ENCODE results near the gene NFIA. TPM values are rescaled to one million over a fixed set of nuclear protein-coding genes. Genes with fewer than 3 reads are reported as not detected.

NFIA gene
- total RNA-seq, 2 donors from 2014 or later, result 0.88 to 3.1 TPM

DNA sequence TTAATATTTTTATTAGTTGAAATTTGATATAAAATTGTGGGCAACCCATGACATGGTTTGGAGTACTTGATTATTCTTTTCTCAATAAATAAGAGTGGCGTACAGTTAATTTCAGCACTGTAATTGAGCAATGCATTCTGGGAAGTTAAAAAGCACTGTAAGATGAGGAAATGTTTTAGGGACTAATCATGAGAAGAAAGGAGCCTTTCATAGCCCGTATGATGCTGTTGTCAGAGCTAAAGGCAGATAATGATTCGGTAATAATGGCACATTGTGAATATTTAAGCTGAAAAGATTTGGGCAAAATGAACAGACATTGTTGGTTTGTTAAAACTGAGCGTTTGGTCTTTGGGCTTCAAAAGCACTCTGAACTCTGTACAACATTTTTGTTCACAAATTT, 139.3 kb downstream of the NFIA start:
- Mint-ChIP-seq H3K36me3 (no peaks in the 10 kb centered on the region), H3K9me3 (no peaks in the 10 kb centered on the region), H3K27ac (no peak overlapping the region)
- ATAC-seq, result no peak
- DNase-seq (ENCODE audit: low spot score in 2 of 2), result no peak

DNA sequence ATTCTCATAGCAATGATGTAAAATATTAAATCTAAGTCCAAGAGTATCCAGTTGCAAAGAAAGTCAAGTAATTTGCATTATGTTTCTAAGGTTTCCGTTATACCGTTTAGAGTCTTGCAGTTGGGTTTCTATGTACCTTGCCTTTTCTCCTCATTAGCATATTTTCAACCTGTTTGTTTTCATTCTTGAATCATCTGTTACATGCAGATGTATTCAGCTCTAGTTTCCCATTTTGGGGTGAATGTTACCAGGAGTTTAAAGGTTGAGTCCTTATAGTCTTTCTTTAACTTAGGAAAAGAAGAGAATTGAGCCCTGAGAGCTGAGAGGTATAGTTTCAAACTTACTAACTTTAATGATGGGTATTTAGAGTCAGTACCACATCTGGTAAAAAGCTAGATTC, 139.9 kb downstream of the NFIA start:
- H3K27ac Mint-ChIP-seq, result no peak overlapping the region
- H3K9me3 Mint-ChIP-seq, result no peaks in the 10 kb centered on the region
- no peaks in the 10 kb centered on the region for H3K36me3 Mint-ChIP-seq
- no peak for DNase-seq (ENCODE audit: low spot score in 2 of 2)
- no peak for ATAC-seq

DNA sequence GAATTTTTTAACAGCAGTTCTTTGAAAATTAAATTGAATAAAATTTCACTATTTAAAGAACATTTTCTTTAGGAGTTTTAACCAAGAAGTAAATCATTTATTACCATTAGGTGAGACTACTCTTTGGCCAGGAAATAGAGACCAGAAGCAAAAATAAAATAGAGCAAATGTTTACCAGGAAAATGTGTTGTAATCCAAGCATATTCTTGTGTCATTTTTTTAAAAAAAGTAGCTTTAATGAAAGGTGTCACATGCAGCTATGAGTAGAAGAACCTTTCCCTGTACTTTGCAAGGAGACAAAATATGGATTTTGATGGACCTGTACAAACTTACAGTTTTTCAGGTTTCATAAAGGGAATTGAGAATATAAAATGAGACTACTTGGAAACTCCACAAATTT, 140.8 kb downstream of the NFIA start:
- Mint-ChIP-seq H3K36me3 (no peaks in the 10 kb centered on the region), H3K9me3 (no peaks in the 10 kb centered on the region), H3K27ac (no peak overlapping the region)
- no peak for DNase-seq (ENCODE audit: low spot score in 2 of 2)
- ATAC-seq, result no peak

DNA sequence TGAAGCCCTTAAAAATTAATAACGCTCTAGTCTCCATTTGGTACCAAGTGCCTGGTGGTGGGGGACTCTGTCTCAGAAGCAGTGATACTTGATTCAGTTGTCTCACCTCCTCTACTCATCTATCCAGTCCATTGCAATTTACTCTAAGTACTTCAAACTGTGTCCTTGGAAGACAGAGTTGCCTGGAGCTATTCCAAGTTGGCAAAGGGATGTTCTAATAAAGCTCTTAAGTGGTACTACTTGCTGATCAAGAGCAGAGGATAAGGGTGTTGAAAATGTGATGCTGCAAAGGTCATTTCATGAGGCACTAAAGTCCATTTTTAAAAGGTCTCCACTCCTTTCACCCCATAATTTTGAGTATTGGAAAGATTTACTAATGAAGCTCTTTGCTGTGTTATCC, 142.2 kb downstream of the NFIA start:
- H3K9me3 Mint-ChIP-seq, result no peaks in the 10 kb centered on the region
- ATAC-seq (no peak), DNase-seq (ENCODE audit: low spot score in 2 of 2) (no peak)
- no peak overlapping the region for H3K27ac Mint-ChIP-seq
- no peaks in the 10 kb centered on the region for H3K36me3 Mint-ChIP-seq

DNA sequence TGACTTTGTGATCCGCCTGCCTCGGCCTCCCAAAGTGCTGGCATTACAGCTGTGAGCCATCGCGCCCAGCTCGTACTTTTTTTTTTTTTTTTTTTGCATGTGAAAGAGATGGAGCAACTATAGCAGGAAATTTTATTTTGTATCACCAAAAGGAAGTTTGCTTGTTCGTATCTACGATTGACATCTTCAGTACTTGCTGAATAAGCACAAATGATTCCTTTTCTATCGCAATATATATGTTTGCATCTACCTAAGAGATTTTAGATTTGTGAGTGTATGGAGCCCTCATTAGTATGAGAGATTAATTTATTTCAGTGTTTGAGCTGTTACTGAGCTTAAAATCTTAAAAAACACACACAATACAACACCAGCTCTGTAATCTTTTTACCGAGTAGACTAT, 143.1 kb downstream of the NFIA start:
- Mint-ChIP-seq H3K27ac (no peak overlapping the region), H3K36me3 (no peaks in the 10 kb centered on the region), H3K9me3 (no peaks in the 10 kb centered on the region)
- ATAC-seq (no peak), DNase-seq (ENCODE audit: low spot score in 2 of 2) (no peak)

DNA sequence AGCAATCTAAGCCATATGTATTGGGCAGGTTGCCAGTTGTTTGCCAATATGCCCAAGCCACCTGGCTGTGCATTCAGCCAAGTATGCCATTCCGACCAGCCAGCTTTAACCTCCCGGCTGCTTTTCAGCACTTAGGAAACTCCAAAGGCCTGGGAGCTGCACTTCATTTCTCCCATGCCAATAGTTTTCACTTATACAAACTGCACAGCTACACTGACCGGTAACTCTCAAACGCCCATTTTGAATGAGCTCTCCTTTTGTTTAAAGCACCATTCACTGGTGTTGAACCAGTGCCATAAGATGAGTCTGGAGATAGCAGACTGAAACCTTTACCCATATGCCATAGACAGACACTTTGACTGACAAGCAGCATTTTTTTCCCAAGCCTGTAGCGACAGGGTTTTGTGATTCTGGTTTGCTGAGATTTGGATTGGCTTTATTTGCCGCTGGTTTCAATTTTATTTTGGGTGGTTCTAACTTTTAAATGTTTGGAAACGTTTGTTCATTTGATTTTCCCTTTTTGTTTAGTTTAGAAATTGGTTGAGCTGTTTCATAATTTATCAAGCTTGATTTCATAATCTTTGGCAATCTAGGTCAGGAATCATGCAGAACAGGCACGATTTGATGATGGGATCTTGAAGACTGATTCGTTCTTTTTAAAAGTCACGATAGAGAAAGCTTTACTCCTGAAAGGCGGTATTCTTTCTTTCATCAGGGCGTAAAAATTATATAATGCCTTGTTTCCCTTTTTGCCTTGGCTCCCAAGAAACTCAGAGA, 144.6 kb downstream of the NFIA start:
- Mint-ChIP-seq H3K36me3 (no peaks in the 10 kb centered on the region), H3K9me3 (no peaks in the 10 kb centered on the region), H3K27ac (no peak overlapping the region)
- DNase-seq (ENCODE audit: low spot score in 2 of 2) (no peak), ATAC-seq (no peak)

DNA sequence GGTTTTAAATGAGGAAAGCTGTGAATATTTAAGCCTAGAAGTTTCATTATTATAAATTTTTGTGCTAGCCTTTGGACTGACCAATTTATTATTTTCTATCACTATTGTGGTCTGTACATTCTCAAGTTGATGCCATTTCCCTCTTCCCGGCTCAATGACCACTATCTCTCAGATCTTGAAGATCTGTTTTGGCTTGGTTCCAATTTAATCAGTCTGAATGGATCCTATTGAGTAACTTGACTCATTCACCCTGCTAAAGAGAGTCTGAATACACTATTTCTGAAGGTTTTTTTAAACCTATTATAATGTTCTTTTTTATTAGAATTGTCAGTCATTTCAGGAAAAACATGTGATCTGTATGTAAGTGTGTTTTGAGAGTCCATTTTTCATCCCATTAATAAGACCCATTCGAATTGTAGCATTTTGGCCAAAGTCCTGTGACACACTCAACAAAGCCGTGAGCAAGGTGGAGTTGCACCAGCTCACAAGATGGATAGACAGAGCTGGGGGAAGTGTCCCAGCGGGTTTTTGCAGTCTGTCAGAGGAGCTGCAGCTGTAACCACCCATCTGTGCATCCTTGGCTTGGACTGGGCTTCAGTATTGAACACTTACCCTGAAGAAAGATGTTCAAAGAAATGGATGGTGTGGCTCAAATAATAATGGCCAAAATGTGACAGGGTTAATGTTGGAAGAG, 145.6 kb downstream of the NFIA start:
- no peak for ATAC-seq
- Mint-ChIP-seq H3K27ac (no peak overlapping the region), H3K9me3 (no peaks in the 10 kb centered on the region), H3K36me3 (no peaks in the 10 kb centered on the region)
- no peak for DNase-seq (ENCODE audit: low spot score in 2 of 2)

DNA sequence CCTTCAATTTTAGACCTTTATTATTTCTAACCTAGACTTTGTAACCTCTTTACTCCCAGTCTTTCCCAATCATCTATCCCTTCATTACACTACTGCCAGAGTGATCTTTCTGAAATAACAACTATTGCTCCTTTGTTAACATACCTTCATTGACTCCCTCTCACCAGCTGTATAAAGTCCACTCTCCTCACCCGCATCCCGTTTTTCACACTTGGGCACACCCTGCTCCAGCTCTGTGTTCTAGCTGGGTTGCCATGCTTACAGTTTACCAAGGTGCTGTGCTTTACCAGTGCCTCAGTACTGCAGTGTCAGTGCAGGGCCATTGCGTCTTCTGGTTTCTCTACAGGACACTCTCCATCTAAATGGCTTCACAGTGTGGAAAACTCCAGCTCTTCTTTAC, 148.2 kb downstream of the NFIA start:
- DNase-seq (ENCODE audit: low spot score in 2 of 2) (no peak), ATAC-seq (no peak)
- no peak overlapping the region for H3K27ac Mint-ChIP-seq
- H3K9me3 Mint-ChIP-seq, result no peaks in the 10 kb centered on the region
- no peaks in the 10 kb centered on the region for H3K36me3 Mint-ChIP-seq

DNA sequence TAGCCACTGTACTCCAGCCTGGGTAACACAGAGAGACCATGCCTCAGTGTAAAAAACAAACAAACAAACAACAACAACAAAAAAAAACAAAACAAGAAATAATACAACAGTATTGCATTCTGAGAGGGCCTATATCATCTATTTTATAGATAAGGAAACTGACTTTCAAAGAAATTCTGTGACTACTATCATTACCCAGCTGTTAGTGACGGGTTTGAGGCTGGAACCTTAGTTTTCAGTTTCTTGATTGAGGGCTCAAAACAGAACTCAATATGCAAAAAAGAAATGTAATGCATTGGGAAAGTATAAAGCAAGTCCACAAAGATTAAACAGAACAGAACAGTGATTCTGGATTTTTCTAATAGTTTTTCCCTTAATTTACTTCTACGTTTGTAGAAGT, 149.4 kb downstream of the NFIA start:
- DNase-seq (ENCODE audit: low spot score in 2 of 2), result no peak
- H3K36me3 Mint-ChIP-seq, result no peaks in the 10 kb centered on the region
- no peak overlapping the region for H3K27ac Mint-ChIP-seq
- H3K9me3 Mint-ChIP-seq, result no peaks in the 10 kb centered on the region
- no peak for ATAC-seq

DNA sequence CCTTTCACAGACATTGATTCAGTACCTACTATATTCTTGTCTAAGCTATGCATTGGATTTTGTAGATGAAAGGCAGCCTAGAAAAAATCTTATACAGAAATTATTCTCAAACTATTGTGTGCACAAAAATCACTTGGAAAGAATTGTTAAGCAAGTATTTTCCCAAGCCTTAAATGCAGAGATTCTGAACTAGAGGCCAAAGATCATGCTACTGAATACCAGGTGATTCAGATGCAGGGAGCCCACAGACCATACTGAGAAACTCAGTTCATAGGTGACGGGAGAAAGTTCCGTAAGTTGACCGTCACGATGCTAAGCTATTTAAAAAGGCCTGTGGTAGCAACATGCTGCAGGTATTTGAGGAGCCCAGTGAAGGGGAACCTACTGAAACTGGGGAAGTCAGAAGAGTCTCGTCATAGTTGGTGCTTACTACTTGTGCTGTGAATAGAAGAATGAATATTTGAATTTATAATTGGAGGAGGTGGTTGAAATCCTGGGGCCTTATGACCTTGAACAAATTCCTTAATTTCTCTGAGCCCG, 150.8 kb downstream of the NFIA start:
- DNase-seq (ENCODE audit: low spot score in 2 of 2) (no peak), ATAC-seq (no peak)
- Mint-ChIP-seq H3K9me3 (no peaks in the 10 kb centered on the region), H3K36me3 (no peaks in the 10 kb centered on the region), H3K27ac (no peak overlapping the region)

DNA sequence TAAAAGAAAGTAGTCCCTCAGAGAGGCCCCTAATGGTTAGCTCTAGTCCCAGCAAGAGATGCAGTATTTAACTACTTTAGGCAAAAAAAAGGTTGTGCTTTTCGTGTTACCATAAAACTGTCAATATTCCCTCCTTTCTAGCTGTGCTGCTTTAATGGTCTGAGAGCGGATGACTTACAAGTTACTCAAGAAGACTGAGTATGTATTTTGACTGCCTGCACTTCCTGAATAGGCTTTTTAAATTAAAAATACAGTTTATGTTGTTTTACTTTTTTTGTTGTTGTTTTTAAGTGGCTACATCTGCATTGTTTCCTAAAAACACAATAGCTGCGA, 152.2 kb downstream of the NFIA start:
- Mint-ChIP-seq H3K36me3 (no peaks in the 10 kb centered on the region), H3K27ac (no peak overlapping the region), H3K9me3 (no peaks in the 10 kb centered on the region)
- no peak for ATAC-seq
- no peak for DNase-seq (ENCODE audit: low spot score in 2 of 2)

DNA sequence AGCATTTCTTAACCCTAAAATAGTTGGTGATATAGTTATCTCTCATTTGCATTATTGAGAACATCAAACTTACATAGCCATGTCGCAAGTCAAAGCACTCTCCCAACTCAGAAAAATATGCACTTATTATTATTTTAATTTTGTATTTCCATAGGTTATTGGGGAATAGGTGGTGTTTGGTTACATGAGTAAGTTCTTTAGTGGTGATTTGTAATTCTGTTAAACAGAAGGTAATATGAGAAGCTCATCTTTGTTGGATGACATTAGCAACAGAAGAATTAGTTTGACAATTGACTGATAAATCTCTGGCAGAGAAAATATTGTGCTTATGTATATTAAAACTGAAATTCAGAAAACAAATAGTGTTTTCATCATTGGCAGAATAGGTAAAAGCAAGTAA, 154.8 kb downstream of the NFIA start:
- H3K9me3 Mint-ChIP-seq, result no peaks in the 10 kb centered on the region
- no peak for DNase-seq (ENCODE audit: low spot score in 2 of 2)
- no peaks in the 10 kb centered on the region for H3K36me3 Mint-ChIP-seq
- ATAC-seq, result no peak
- H3K27ac Mint-ChIP-seq, result no peak overlapping the region

DNA sequence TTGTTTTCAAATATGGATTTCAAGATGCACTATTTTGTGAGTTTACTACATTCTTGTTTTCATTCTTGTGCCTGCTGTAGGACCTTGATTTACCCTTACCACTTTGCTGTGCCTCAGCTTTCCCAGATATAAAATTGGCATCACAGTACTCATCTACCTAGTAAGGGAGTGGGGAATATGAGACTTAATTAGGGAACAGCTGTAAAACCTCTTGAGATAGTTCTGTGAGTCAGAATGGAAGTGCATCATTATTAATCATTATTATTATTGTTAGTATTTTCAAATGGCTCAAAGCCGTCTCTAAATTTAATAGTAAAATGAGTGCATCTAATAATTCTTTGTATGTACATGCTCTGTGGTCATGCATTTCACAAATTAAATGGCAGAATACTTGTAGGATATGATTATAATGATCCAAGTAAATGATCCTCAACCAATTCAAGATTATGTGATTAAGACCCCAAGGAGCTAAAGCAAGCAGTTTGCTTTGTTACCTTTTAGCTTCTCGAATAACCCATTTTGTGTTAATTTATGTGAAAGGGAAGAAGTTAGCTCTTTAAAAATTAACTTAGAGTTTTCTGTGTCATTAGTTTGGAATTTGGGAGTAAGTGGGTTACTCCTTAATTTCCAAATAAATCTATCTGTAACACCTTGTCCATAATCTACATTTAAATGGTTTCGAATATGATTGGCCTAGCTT, 155.4 kb downstream of the NFIA start:
- no peak for ATAC-seq
- Mint-ChIP-seq H3K36me3 (no peaks in the 10 kb centered on the region), H3K9me3 (no peaks in the 10 kb centered on the region), H3K27ac (no peak overlapping the region)
- no peak for DNase-seq (ENCODE audit: low spot score in 2 of 2)

DNA sequence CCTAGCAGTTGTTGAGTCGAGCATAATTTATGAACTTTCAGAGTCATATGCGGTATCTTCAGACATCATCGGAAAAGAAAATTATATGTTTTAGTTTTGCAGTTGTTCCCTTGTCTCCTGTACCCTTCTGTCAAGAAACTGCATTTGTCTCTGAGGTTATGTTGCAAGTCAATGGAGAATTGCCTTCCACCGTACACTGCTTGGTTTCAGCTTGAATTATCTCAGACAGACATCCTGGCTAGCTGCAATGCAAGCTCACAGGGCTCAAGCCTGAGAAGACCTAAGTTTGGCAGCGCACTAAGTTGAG, 156.0 kb downstream of the NFIA start:
- ATAC-seq, result no peak
- H3K36me3 Mint-ChIP-seq, result no peaks in the 10 kb centered on the region
- no peak for DNase-seq (ENCODE audit: low spot score in 2 of 2)
- no peaks in the 10 kb centered on the region for H3K9me3 Mint-ChIP-seq
- no peak overlapping the region for H3K27ac Mint-ChIP-seq

DNA sequence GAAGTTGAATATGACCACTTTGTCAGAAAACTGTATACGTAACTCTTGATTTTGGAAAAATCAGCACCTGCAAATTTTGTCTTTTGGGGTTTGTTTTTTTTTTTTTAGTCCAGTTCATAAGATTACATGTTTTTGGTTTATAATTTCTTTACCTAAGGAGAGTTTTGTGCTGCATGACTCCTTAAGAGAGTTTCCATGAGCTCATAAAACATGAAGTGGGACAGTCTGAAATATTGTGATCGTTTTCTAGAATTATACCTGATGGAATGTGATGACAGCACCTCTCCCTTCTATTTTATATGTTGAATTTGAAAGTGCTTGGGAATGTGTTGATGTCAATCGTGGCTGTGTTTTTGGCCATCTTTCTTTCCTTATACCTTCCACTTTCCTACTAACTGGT, 158.5 kb downstream of the NFIA start:
- no peaks in the 10 kb centered on the region for H3K9me3 Mint-ChIP-seq
- H3K27ac Mint-ChIP-seq, result no peak overlapping the region
- ATAC-seq, result no peak
- no peaks in the 10 kb centered on the region for H3K36me3 Mint-ChIP-seq
- DNase-seq (ENCODE audit: low spot score in 2 of 2), result no peak

DNA sequence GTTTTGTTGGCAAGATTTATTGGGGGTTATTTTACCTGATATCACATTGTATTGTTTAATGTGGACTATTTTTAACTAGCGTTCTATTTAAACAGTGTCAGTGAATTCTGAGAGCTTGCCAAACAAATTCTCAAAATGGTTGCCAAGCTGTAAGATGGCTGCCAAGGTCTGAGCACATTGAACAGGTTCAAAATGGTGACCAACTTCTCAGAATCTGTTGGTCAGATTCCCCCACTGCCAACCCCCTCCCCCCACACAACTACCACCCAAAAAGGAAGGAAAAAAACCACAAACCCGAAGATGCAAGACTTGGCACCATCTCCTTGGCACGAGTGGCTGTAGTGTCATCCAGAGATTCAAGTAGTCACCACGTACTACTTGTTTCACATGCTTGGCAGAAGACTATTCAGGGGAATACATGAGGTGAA, 159.1 kb downstream of the NFIA start:
- Mint-ChIP-seq H3K9me3 (no peaks in the 10 kb centered on the region), H3K36me3 (no peaks in the 10 kb centered on the region), H3K27ac (no peak overlapping the region)
- ATAC-seq (no peak), DNase-seq (ENCODE audit: low spot score in 2 of 2) (no peak)

DNA sequence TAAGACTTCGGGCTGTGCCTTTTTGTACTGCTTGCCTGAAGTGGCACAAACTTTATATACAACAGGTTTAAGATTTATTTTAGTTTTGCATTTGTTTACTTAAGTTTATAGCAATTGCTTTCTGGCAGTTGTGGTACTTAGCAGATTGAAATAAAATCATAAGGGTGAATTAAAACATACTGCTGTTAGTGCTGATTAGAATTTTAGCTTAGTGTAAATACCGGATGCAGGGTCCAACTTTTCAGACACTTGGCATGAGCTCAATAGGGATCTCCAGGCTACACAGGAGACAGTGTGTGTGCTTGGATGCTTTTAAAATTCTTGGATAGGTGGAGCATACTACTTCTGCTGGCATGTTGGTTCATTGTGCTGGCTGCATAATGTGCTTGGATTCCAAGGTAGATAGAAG, 159.6 kb downstream of the NFIA start:
- Mint-ChIP-seq H3K27ac (no peak overlapping the region), H3K9me3 (no peaks in the 10 kb centered on the region), H3K36me3 (no peaks in the 10 kb centered on the region)
- no peak for DNase-seq (ENCODE audit: low spot score in 2 of 2)
- no peak for ATAC-seq

DNA sequence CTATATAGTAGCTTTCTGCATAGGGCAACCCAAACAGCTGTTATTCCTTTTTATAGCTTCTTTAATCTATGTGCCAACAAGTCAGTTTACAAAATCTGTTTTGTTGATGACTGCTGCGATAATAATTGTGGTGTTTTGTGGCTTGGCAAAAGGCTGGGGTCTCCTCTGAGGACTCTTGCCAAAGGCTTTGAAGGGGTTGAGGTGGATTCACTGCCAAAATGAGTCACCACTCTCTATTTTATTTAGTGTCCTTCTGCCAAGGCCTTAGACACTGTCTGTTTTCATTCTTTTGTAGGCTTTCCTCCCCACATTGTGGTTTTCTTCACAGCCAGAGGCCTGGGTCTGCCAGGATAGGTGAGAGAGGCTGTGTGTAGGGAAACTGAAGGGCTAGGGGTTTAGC, 161.8 kb downstream of the NFIA start:
- peak in 1 of 2 donors; percentile 34 for ATAC-seq
- no peak for DNase-seq (ENCODE audit: low spot score in 2 of 2)
- Mint-ChIP-seq H3K9me3 (no peaks in the 10 kb centered on the region), H3K36me3 (no peaks in the 10 kb centered on the region), H3K27ac (no peak overlapping the region)
